ENCODE data around the gene HBA1. TPM values are rescaled to one million over a fixed set of nuclear protein-coding genes. Genes with fewer than 3 reads are reported as not detected.

The HBA1 gene
- total and polyA plus RNA-seq, 9 of the 15 experiments (the other 6 are each of a cell fraction or from before 2014, with no cell fraction given): 128 to 2,388 (median 380) TPM

DNA sequence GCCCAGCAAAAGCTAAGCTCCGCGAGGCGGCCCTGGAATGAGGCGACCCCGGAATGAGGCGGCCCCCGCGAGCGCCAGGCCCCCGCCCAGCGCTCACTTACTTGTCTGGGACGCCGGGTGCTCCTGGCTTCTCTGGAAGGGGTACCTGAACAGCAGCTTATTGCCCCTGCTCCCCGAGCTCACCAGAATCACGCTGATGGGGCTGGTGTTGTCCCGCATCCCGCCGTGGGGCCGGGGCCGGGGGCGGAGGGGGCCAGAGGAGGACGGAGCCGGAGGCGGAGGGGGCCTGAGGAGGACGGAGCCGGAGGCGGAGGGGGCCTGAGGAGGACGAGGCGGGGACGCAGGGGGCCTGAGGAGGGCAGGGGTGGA, 38.4 kb upstream of the HBA1 start (continued):
- TF ChIP-seq, protein P1, sequence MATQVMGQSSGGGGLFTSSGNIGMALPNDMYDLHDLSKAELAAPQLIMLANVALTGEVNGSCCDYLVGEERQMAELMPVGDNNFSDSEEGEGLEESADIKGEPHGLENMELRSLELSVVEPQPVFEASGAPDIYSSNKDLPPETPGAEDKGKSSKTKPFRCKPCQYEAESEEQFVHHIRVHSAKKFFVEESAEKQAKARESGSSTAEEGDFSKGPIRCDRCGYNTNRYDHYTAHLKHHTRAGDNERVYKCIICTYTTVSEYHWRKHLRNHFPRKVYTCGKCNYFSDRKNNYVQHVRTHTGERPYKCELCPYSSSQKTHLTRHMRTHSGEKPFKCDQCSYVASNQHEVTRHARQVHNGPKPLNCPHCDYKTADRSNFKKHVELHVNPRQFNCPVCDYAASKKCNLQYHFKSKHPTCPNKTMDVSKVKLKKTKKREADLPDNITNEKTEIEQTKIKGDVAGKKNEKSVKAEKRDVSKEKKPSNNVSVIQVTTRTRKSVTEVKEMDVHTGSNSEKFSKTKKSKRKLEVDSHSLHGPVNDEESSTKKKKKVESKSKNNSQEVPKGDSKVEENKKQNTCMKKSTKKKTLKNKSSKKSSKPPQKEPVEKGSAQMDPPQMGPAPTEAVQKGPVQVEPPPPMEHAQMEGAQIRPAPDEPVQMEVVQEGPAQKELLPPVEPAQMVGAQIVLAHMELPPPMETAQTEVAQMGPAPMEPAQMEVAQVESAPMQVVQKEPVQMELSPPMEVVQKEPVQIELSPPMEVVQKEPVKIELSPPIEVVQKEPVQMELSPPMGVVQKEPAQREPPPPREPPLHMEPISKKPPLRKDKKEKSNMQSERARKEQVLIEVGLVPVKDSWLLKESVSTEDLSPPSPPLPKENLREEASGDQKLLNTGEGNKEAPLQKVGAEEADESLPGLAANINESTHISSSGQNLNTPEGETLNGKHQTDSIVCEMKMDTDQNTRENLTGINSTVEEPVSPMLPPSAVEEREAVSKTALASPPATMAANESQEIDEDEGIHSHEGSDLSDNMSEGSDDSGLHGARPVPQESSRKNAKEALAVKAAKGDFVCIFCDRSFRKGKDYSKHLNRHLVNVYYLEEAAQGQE (IDR thresholded peaks at IDR 0.05; ENCODE audit: borderline replicate concordance): no peak
- TF ChIP-seq, protein P1 (CRISPR knock-in tag; IDR thresholded peaks at IDR 0.05; ENCODE audit: low read depth): no peak
- TF ChIP-seq POLR2B (IDR thresholded peaks at IDR 0.05; ENCODE audit: low read depth, partially characterized antibody) (no peak), LCOR (CRISPR knock-in tag; IDR thresholded peaks at IDR 0.05) (no peak), SIN3B (IDR thresholded peaks at IDR 0.05; ENCODE audit: low read depth) (no peak), LARP7 (IDR thresholded peaks at IDR 0.05) (no peak), CHD2 (IDR thresholded peaks at IDR 0.05; ENCODE audit: low read depth, low read length) (no peak), L3MBTL2 (IDR thresholded peaks at IDR 0.05) (no peak), ZBTB7A (IDR thresholded peaks at IDR 0.05; ENCODE audit: borderline replicate concordance, control insufficient read depth, low read depth, low read length) (0 out of 2 replicates have a peak, but pooled peaks have one; percentile 63), ZSCAN29 (IDR thresholded peaks at IDR 0.05) (no peak), MYBL2 (IDR thresholded peaks at IDR 0.05; ENCODE audit: low read depth) (no peak), MYBL2 (CRISPR knock-in tag; IDR thresholded peaks at IDR 0.05; ENCODE audit: borderline replicate concordance) (no peak), MTA1 (IDR thresholded peaks at IDR 0.05; ENCODE audit: borderline replicate concordance) (peak; percentile 74; the same call in 1 of the 2 replicates), ADNP (tag; IDR thresholded peaks at IDR 0.05) (no peak), ZNF263 (CRISPR knock-in tag; IDR thresholded peaks at IDR 0.05; ENCODE audit: borderline replicate concordance) (0 out of 2 replicates have a peak, but pooled peaks have one; percentile 43)
- TF ChIP-seq, protein P2, sequence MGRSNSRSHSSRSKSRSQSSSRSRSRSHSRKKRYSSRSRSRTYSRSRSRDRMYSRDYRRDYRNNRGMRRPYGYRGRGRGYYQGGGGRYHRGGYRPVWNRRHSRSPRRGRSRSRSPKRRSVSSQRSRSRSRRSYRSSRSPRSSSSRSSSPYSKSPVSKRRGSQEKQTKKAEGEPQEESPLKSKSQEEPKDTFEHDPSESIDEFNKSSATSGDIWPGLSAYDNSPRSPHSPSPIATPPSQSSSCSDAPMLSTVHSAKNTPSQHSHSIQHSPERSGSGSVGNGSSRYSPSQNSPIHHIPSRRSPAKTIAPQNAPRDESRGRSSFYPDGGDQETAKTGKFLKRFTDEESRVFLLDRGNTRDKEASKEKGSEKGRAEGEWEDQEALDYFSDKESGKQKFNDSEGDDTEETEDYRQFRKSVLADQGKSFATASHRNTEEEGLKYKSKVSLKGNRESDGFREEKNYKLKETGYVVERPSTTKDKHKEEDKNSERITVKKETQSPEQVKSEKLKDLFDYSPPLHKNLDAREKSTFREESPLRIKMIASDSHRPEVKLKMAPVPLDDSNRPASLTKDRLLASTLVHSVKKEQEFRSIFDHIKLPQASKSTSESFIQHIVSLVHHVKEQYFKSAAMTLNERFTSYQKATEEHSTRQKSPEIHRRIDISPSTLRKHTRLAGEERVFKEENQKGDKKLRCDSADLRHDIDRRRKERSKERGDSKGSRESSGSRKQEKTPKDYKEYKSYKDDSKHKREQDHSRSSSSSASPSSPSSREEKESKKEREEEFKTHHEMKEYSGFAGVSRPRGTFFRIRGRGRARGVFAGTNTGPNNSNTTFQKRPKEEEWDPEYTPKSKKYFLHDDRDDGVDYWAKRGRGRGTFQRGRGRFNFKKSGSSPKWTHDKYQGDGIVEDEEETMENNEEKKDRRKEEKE (IDR thresholded peaks at IDR 0.05; ENCODE audit: borderline replicate concordance in 1 of 2, control insufficient read depth in 1 of 2, low read depth in 2 of 2, low read length in 1 of 2): no peak
- TF ChIP-seq, protein P3, sequence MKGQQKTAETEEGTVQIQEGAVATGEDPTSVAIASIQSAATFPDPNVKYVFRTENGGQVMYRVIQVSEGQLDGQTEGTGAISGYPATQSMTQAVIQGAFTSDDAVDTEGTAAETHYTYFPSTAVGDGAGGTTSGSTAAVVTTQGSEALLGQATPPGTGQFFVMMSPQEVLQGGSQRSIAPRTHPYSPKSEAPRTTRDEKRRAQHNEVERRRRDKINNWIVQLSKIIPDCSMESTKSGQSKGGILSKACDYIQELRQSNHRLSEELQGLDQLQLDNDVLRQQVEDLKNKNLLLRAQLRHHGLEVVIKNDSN (CRISPR knock-in tag; IDR thresholded peaks at IDR 0.05): no peak
